Neural cell (in vitro differentiated cells): ENCODE data around the gene VPS26C.

Experiments used
- EZH2 ChIP-seq: fragments of 200-600, 300-800 bp; shearing (Covaris generic), sonication (generic); IDR thresholded peaks from 2 replicates; pipeline ENCODE4 v1.6.1; 2014; ENCODE audit warnings: antibody characterized with exemption, low read length, borderline replicate concordance, mild to moderate bottlenecking; ENCODE audit not compliant: insufficient read depth, poor library complexity, severe bottlenecking
- POLR2AphosphoS5 ChIP-seq: IDR thresholded peaks from 2 replicates; pipeline ENCODE4 v1.6.1; 2012
- TF ChIP-seq, protein P1 (sequence below): fragments of 450-650 bp; IDR thresholded peaks from 2 replicates; pipeline ENCODE4 v1.5.1; 2014; ENCODE audit warnings: antibody characterized with exemption, mild to moderate bottlenecking, moderate library complexity; ENCODE audit not compliant: poor library complexity, severe bottlenecking

DNA sequence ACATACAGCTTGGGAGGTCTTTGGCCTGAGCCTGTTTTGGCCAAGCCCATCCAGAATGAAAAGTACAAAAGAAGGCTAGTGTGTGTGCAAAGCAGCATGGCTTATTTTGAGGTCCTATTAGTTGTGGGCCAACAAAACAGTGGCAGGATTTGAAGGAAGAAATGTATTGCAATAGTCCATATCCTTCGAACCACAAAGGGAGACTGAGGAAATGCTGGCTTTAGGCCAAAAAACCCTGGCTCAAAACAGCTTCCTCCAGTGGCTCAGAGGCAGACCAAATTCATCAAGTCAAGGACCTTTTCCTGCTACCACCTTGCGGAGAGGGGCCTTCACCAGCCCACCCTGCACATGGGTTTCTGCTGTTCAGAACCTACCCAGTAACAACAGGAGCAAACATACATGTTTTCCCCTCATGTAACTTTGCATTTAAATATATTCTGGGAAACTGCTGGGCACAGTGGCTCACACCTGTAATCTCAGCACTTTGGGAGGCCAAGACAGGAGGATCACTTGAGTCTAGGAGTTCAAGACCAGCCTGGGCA is 43.3 kb downstream of the VPS26C start:
- TF ChIP-seq, protein P1, sequence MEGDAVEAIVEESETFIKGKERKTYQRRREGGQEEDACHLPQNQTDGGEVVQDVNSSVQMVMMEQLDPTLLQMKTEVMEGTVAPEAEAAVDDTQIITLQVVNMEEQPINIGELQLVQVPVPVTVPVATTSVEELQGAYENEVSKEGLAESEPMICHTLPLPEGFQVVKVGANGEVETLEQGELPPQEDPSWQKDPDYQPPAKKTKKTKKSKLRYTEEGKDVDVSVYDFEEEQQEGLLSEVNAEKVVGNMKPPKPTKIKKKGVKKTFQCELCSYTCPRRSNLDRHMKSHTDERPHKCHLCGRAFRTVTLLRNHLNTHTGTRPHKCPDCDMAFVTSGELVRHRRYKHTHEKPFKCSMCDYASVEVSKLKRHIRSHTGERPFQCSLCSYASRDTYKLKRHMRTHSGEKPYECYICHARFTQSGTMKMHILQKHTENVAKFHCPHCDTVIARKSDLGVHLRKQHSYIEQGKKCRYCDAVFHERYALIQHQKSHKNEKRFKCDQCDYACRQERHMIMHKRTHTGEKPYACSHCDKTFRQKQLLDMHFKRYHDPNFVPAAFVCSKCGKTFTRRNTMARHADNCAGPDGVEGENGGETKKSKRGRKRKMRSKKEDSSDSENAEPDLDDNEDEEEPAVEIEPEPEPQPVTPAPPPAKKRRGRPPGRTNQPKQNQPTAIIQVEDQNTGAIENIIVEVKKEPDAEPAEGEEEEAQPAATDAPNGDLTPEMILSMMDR, result no peak
- TF ChIP-seq EZH2 (no peak), POLR2AphosphoS5 (no peak)
